H9 (cell line): ENCODE measurements around the gene LAYN. TPM values are rescaled to one million over a fixed set of nuclear protein-coding genes. Genes with fewer than 3 reads are reported as not detected.

Experiments
- DNase-seq: peaks from one replicate; pipeline ENCODE4 v3.0.0-alpha.2; 2017
- H2AFZ ChIP-seq: one replicate; pipeline ENCODE4 v1.6.1; 2013; ENCODE audit warnings: mild to moderate bottlenecking, low read length, control low read depth, moderate library complexity
- H2AK5ac ChIP-seq: 2 replicates; pipeline ENCODE4 v1.6.1; 2013; ENCODE audit warnings: low read length, control low read depth, mixed read lengths; ENCODE audit not compliant: insufficient read length
- H2BK120ac ChIP-seq: one replicate; pipeline ENCODE4 v1.6.1; 2013; ENCODE audit warnings: low read depth, mild to moderate bottlenecking, low read length, control low read depth, inconsistent platforms; ENCODE audit not compliant: poor library complexity, severe bottlenecking
- H2BK12ac ChIP-seq: 2 replicates; pipeline ENCODE4 v1.6.1; 2013; ENCODE audit warnings: low read length, control low read depth, mixed read lengths, low read depth; ENCODE audit not compliant: insufficient read length
- H2BK15ac ChIP-seq: 2 replicates; pipeline ENCODE4 v1.6.1; 2013; ENCODE audit warnings: low read depth, low read length, control low read depth
- H2BK20ac ChIP-seq: one replicate; pipeline ENCODE4 v1.6.1; 2013; ENCODE audit warnings: low read depth, mild to moderate bottlenecking, low read length, control low read depth, inconsistent platforms; ENCODE audit not compliant: poor library complexity, severe bottlenecking
- H2BK5ac ChIP-seq: 2 replicates; pipeline ENCODE4 v1.6.1; 2013; ENCODE audit warnings: low read length, control low read depth, mixed read lengths; ENCODE audit not compliant: insufficient read length
- H3K14ac ChIP-seq: 2 replicates; pipeline ENCODE4 v1.6.1; 2013; ENCODE audit warnings: low read length, control low read depth; ENCODE audit not compliant: insufficient read depth
- H3K18ac ChIP-seq: 2 replicates; pipeline ENCODE4 v1.6.1; 2013; ENCODE audit warnings: low read depth, mild to moderate bottlenecking, mixed read lengths, low read length, control low read depth; ENCODE audit not compliant: insufficient read length
- H3K23ac ChIP-seq: 2 replicates; pipeline ENCODE4 v1.6.1; 2013; ENCODE audit warnings: low read length, control low read depth, mixed read lengths, low read depth; ENCODE audit not compliant: insufficient read length
- H3K23me2 ChIP-seq: 2 replicates; pipeline ENCODE4 v1.6.1; 2013; ENCODE audit warnings: low read depth, mild to moderate bottlenecking, mixed read lengths, low read length, control low read depth; ENCODE audit not compliant: insufficient read length, poor library complexity, severe bottlenecking
- H3K27ac ChIP-seq: 2 replicates; pipeline ENCODE4 v1.5.1; 2013; ENCODE audit warnings: low read length, control low read depth, mixed read lengths, low read depth; ENCODE audit not compliant: insufficient read length
- H3K27me3 ChIP-seq: 2 replicates; pipeline ENCODE4 v1.6.1; 2013; ENCODE audit warnings: low read length, control low read depth, inconsistent platforms; ENCODE audit not compliant: insufficient read depth
- H3K4ac ChIP-seq: 2 replicates; pipeline ENCODE4 v1.6.1; 2013; ENCODE audit warnings: low read depth, mild to moderate bottlenecking, control low read depth, inconsistent platforms, low read length, moderate library complexity
- H3K4me1 ChIP-seq: 2 replicates; pipeline ENCODE4 v1.6.1; 2013; ENCODE audit warnings: low read length, control low read depth, inconsistent platforms; ENCODE audit not compliant: insufficient read depth
- H3K4me2 ChIP-seq: 2 replicates; pipeline ENCODE4 v1.6.1; 2013; ENCODE audit warnings: low read length, control low read depth, mixed read lengths; ENCODE audit not compliant: insufficient read length, insufficient read depth
- H3K56ac ChIP-seq: 2 replicates; pipeline ENCODE4 v1.6.1; 2013; ENCODE audit warnings: low read depth, mild to moderate bottlenecking, mixed read lengths, low read length, control low read depth; ENCODE audit not compliant: insufficient read length
- H3K79me1 ChIP-seq: 2 replicates; pipeline ENCODE4 v1.6.1; 2013; ENCODE audit warnings: low read depth, mild to moderate bottlenecking, moderate library complexity, low read length, control low read depth, inconsistent platforms; ENCODE audit not compliant: insufficient read depth, poor library complexity, severe bottlenecking
- H3K79me2 ChIP-seq: 2 replicates; pipeline ENCODE4 v1.6.1; 2013; ENCODE audit warnings: low read length, control low read depth, inconsistent platforms; ENCODE audit not compliant: insufficient read depth
- H3K9ac ChIP-seq: 2 replicates; pipeline ENCODE4 v1.6.1; 2013; ENCODE audit warnings: low read length, control low read depth, mixed read lengths; ENCODE audit not compliant: insufficient read length; ENCODE audit errors: extremely low read depth
- H3K9me3 ChIP-seq: one replicate; pipeline ENCODE4 v1.6.1; 2013; ENCODE audit warnings: low read depth, low read length, inconsistent platforms; ENCODE audit not compliant: control insufficient read depth
- H3T11ph ChIP-seq: one replicate; pipeline ENCODE4 v1.6.1; 2013; ENCODE audit warnings: mild to moderate bottlenecking, low read length, control low read depth, inconsistent platforms
- H4K20me1 ChIP-seq: one replicate; pipeline ENCODE4 v1.6.1; 2013; ENCODE audit not compliant: control insufficient read depth, insufficient read length, insufficient read depth
- H4K5ac ChIP-seq: 2 replicates; pipeline ENCODE4 v1.6.1; 2013; ENCODE audit warnings: low read depth, mild to moderate bottlenecking, mixed read lengths, low read length, control low read depth; ENCODE audit not compliant: insufficient read length
- H4K8ac ChIP-seq: replicated peaks from 2 replicates; pipeline ENCODE4 v1.6.1; 2013; ENCODE audit warnings: low read length, control low read depth, mixed read lengths, low read depth; ENCODE audit not compliant: insufficient read length
- H4K91ac ChIP-seq: 2 replicates; pipeline ENCODE4 v1.6.1; 2013; ENCODE audit warnings: low read depth, mild to moderate bottlenecking, moderate library complexity, mixed read lengths, low read length, control low read depth; ENCODE audit not compliant: insufficient read length
- H3K27ac Mint-ChIP-seq, 3 experiments: 2 replicates in 2 of 3; 3 replicates in 1 of 3; pipeline ENCODE4 v1.8.0; 2020 to 2021; ENCODE audit warnings: mixed read lengths in 3 of 3, mild to moderate bottlenecking in 1 of 3, moderate library complexity in 1 of 3
- H3K27me3 Mint-ChIP-seq: 2 replicates; pipeline ENCODE4 v1.8.0; 2021; ENCODE audit warnings: low read depth, mild to moderate bottlenecking, moderate library complexity, mixed read lengths
- H3K36me3 Mint-ChIP-seq, 3 experiments: 2 replicates in 2 of 3; 3 replicates in 1 of 3; pipeline ENCODE4 v1.8.0; 2020 to 2021; ENCODE audit warnings: low read depth in 3 of 3, mixed read lengths in 3 of 3; ENCODE audit not compliant: insufficient read depth in 1 of 3
- H3K4me1 Mint-ChIP-seq, 2 experiments: 2 replicates each; pipeline ENCODE4 v1.8.0; 2020; ENCODE audit warnings: mixed read lengths in 2 of 2
- H3K4me3 Mint-ChIP-seq, 2 experiments: 2 replicates in 1 of 2; 3 replicates in 1 of 2; pipeline ENCODE4 v1.8.0; 2020 to 2021; ENCODE audit warnings: mild to moderate bottlenecking in 2 of 2, mixed read lengths in 2 of 2, moderate library complexity in 1 of 2
- H3K9me3 Mint-ChIP-seq, 2 experiments: 2 replicates in 1 of 2; 3 replicates in 1 of 2; pipeline ENCODE4 v1.8.0; 2020; ENCODE audit warnings: mild to moderate bottlenecking in 2 of 2, mixed read lengths in 2 of 2, moderate library complexity in 1 of 2
- WGBS: extraction: QIAGEN DNeasy Blood & Tissue Kit; methylation state at CpG from one replicate; pipeline ENCODE4 v1.1.7; 2013; ENCODE audit warnings: missing lambda C conversion rate, low lambda C conversion rate, mixed read lengths; ENCODE audit not compliant: insufficient read length; ENCODE audit errors: extremely low coverage; 5-methylcytosine and 5-hydroxymethylcytosine counted together
- total RNA-seq: library from RNA; stranded (reverse); gene quantifications from 2 replicates; pipeline ENCODE4 v1.2.1, GENCODE V29; 2021
- TF ChIP-seq, protein P1 (sequence below): fragments of 200-600 bp; sonication (generic); conservative IDR thresholded peaks from 3 replicates; pipeline ENCODE4 v1.8.0; 2021; ENCODE audit warnings: antibody characterized with exemption, mild to moderate bottlenecking

LAYN gene
- total RNA-seq, 1 experiment from 2014 or later = 3.1 TPM

DNA sequence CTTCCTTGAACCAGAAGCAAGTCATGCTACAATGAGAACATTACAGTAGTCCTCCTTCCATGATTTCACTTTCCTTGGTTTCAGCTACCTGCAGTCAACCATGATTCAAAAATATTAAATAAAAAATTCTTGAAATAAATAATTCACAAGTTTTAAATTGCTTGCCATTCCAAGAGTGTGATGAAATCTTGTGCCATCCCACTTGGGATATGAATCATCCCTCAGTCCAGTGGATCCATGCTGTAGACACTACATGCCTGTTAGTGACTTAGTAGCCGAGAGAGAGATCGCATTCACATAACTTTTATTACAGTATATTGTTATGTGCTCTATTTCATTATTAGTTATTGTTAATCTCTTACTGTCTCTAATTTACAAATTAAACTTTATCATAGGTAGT lies 20.0 kb upstream of the LAYN start:
- Mint-ChIP-seq H3K4me3 (no peak overlapping the region), H3K4me1 (no peaks in the 10 kb centered on the region)

More for the DNA sequence above, 20.0 kb upstream of the LAYN start:
- H3T11ph ChIP-seq = no peak overlapping the region
- DNase-seq = no peak
- H3K9me3 Mint-ChIP-seq = no peaks in the 10 kb centered on the region
- H3K4me2 ChIP-seq = no peak overlapping the region
- no peak overlapping the region for H3K18ac ChIP-seq
- H3K4me1 ChIP-seq = no peaks in the 10 kb centered on the region
- TF ChIP-seq, protein P1, sequence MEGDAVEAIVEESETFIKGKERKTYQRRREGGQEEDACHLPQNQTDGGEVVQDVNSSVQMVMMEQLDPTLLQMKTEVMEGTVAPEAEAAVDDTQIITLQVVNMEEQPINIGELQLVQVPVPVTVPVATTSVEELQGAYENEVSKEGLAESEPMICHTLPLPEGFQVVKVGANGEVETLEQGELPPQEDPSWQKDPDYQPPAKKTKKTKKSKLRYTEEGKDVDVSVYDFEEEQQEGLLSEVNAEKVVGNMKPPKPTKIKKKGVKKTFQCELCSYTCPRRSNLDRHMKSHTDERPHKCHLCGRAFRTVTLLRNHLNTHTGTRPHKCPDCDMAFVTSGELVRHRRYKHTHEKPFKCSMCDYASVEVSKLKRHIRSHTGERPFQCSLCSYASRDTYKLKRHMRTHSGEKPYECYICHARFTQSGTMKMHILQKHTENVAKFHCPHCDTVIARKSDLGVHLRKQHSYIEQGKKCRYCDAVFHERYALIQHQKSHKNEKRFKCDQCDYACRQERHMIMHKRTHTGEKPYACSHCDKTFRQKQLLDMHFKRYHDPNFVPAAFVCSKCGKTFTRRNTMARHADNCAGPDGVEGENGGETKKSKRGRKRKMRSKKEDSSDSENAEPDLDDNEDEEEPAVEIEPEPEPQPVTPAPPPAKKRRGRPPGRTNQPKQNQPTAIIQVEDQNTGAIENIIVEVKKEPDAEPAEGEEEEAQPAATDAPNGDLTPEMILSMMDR = no peak
- H3K23me2 ChIP-seq = no peaks in the 10 kb centered on the region
- no peak overlapping the region for H2BK5ac ChIP-seq
- H4K20me1 ChIP-seq = no peaks in the 10 kb centered on the region
- H3K4ac ChIP-seq = no peak overlapping the region
- no peak overlapping the region for H2AFZ ChIP-seq
- H3K27ac Mint-ChIP-seq = no peak overlapping the region
- H3K27me3 Mint-ChIP-seq = peaks cover 3% of the 10 kb centered on the region
- H3K79me1 ChIP-seq = no peaks in the 10 kb centered on the region
- H2AK5ac ChIP-seq = no peak overlapping the region
- no peak overlapping the region for H4K5ac ChIP-seq
- no peaks in the 10 kb centered on the region for H3K27me3 ChIP-seq
- H3K27ac ChIP-seq = no peak overlapping the region
- no peak overlapping the region for H3K23ac ChIP-seq
- no peaks in the 10 kb centered on the region for H3K9me3 ChIP-seq
- H3K36me3 Mint-ChIP-seq = no peaks in the 10 kb centered on the region
- no peak overlapping the region for H2BK15ac ChIP-seq
- no peak overlapping the region for H2BK20ac ChIP-seq
- H2BK120ac ChIP-seq = no peak overlapping the region
- H4K91ac ChIP-seq = no peak overlapping the region
- no peak overlapping the region for H4K8ac ChIP-seq
- no peak overlapping the region for H3K56ac ChIP-seq
- no peak overlapping the region for H3K14ac ChIP-seq
- no CpG with 5 or more reads among the region's 2 CpGs for WGBS
- H3K9ac ChIP-seq = no peak overlapping the region
- H3K79me2 ChIP-seq = no peaks in the 10 kb centered on the region
- no peak overlapping the region for H2BK12ac ChIP-seq
